Thyroid gland (tissue), 4 donors: ENCODE measurements around the gene SLITRK2. TPM values are rescaled to one million over a fixed set of nuclear protein-coding genes. Genes with fewer than 3 reads are reported as not detected.
A peak's percentile ranks its signal among the peaks of the same experiment; 100 is the strongest.

Experiments
- DNase-seq, 2 donors: peaks; one replicate each; pipeline ENCODE4 v3.0.0-alpha.2; 2019
- H3K27ac ChIP-seq, 3 donors: fragments of 200-600 bp; sonication (generic); 1 replicate in 2 of 3; 2 replicates in 1 of 3; pipeline ENCODE4 v1.5.1; 2016 to 2019; ENCODE audit warnings: mild to moderate bottlenecking in 1 of 3, moderate library complexity in 1 of 3
- H3K27me3 ChIP-seq: fragments of 200-600 bp; sonication (generic); one replicate; pipeline ENCODE4 v1.5.1; 2019
- H3K36me3 ChIP-seq, 2 donors: fragments of 200-600 bp; sonication (generic); one replicate each; pipeline ENCODE4 v1.5.1; 2016 to 2019
- H3K4me1 ChIP-seq, 2 donors: fragments of 200-600 bp; sonication (generic); one replicate each; pipeline ENCODE4 v1.5.1; 2017 to 2019
- H3K4me3 ChIP-seq, 3 donors: fragments of 200-600 bp; sonication (generic); replicated peaks in 1 of 3; 1 replicate in 2 of 3; 2 replicates in 1 of 3; pipeline ENCODE4 v1.5.1; 2016; ENCODE audit warnings: mild to moderate bottlenecking in 1 of 3
- H3K9me3 ChIP-seq: fragments of 200-600 bp; sonication (generic); one replicate; pipeline ENCODE4 v1.5.1; 2017
- POLR2A ChIP-seq, 2 donors: fragments of 450-650 bp; IDR thresholded peaks; one replicate each; pipeline ENCODE4 v1.6.1; 2017; ENCODE audit warnings: antibody characterized with exemption in 2 of 2, mild to moderate bottlenecking in 2 of 2, moderate library complexity in 1 of 2
- WGBS, 2 donors: methylation state at CpG; one replicate each; pipeline ENCODE4 v1.1.5; 2017; 5-methylcytosine and 5-hydroxymethylcytosine counted together
- intact Hi-C: fragments of 100-400 bp; cut with DNase I; formaldehyde crosslinking; loops from one replicate; pipeline ENCODE4 v1.15.1; 2023
- total RNA-seq, 4 donors: library from RNA; depleted of rRNA; stranded (reverse); fragments of >200 nt; gene quantifications; one replicate each; pipeline ENCODE4 v1.2.3, GENCODE V29; 2016
- TF ChIP-seq, protein P1 (sequence below), 6 experiments: fragments of 200-600 bp in 3 of 6; fragments of 450-650 bp in 3 of 6; sonication (generic) in 3 of 6; IDR thresholded peaks; one replicate each; pipeline ENCODE4 v1.5.1; 2016 to 2019; ENCODE audit warnings: antibody characterized with exemption in 6 of 6, mild to moderate bottlenecking in 2 of 6, inconsistent platforms in 1 of 6, moderate library complexity in 1 of 6

SLITRK2 gene
- total RNA-seq, 4 donors from 2014 or later = 0.29 to 1.3 (median 0.39) TPM

DNA sequence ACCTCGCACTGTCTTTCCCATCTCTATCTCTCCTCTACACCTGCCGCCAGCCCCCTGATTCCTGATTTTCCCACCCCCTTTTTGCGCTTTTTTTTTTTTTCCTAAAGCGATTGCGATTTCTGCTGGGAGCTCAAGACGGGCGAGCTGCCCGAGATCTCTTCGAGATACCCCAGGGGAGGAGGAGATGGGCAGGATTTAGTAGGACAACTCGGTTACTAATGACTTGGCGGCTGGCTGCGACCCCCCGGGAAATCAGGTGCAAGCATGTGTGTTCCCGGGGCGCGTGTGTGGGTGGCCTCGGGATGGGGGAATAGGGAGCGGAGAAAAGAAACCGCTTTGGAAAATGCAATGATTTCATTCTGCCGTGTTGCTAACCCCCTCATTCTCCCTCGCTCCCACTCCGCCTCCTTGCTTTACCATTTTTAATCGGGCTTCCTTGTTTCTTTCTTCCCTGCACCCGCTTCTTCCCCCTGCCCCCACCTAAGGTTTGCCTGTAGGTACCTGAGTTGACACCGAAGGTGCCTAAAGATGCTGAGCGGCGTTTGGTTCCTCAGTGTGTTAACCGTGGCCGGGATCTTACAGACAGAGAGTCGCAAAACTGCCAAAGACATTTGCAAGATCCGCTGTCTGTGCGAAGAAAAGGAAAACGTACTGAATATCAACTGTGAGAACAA is 4.4 kb downstream of the SLITRK2 start:
- no peaks in the 10 kb centered on the region for H3K9me3 ChIP-seq
- H3K4me1 ChIP-seq = no peaks in the 10 kb centered on the region
- H3K36me3 ChIP-seq = no peaks in the 10 kb centered on the region
- 63 to 65% methylated on average over 27 to 31 of the region's 33 CpGs for WGBS, 2 donors
- no peak overlapping the region for H3K27ac ChIP-seq
- intact Hi-C loops = no loop called here
- DNase-seq = no peak
- TF ChIP-seq POLR2A (IDR thresholded peaks at IDR 0.05) = no peak
- TF ChIP-seq, protein P1, sequence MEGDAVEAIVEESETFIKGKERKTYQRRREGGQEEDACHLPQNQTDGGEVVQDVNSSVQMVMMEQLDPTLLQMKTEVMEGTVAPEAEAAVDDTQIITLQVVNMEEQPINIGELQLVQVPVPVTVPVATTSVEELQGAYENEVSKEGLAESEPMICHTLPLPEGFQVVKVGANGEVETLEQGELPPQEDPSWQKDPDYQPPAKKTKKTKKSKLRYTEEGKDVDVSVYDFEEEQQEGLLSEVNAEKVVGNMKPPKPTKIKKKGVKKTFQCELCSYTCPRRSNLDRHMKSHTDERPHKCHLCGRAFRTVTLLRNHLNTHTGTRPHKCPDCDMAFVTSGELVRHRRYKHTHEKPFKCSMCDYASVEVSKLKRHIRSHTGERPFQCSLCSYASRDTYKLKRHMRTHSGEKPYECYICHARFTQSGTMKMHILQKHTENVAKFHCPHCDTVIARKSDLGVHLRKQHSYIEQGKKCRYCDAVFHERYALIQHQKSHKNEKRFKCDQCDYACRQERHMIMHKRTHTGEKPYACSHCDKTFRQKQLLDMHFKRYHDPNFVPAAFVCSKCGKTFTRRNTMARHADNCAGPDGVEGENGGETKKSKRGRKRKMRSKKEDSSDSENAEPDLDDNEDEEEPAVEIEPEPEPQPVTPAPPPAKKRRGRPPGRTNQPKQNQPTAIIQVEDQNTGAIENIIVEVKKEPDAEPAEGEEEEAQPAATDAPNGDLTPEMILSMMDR (IDR thresholded peaks at IDR 0.05) = no peak
- H3K27me3 ChIP-seq = peaks cover 2% of the 10 kb centered on the region
- H3K4me3 ChIP-seq = no peak overlapping the region

- H3K9me3 ChIP-seq = no peaks in the 10 kb centered on the region
- WGBS, 2 donors = 93 to 100% methylated on average over 1 to 2 of the region's 7 CpGs
- intact Hi-C loops = no loop called here
These were observed 5.5 kb downstream of the SLITRK2 start for GRCh38 chrX:145823132-145823531.

GRCh38 chrX:145825896-145826295 is 8.3 kb downstream of the SLITRK2 start:
- no peak for TF ChIP-seq POLR2A (IDR thresholded peaks at IDR 0.05)
- TF ChIP-seq, protein P1 (IDR thresholded peaks at IDR 0.05) = peak in 2 of 6 experiments; percentile 14 to 41
- H3K4me3 ChIP-seq = no peak overlapping the region
- no peaks in the 10 kb centered on the region for H3K36me3 ChIP-seq
- H3K9me3 ChIP-seq = no peaks in the 10 kb centered on the region
- H3K27ac ChIP-seq = no peak overlapping the region
- no peaks in the 10 kb centered on the region for H3K4me1 ChIP-seq
- no peaks in the 10 kb centered on the region for H3K27me3 ChIP-seq
- 17 to 21% methylated on average over 4 of the region's 4 CpGs for WGBS, 2 donors
- DNase-seq = peak in 1 of 2 donors; percentile 4
- intact Hi-C loops = no loop called here

More at GRCh38 chrX:145823132-145823531, 5.5 kb downstream of the SLITRK2 start:
- TF ChIP-seq, protein P1 (IDR thresholded peaks at IDR 0.05) = no peak
- no peak for TF ChIP-seq POLR2A (IDR thresholded peaks at IDR 0.05)
- peaks cover 2% of the 10 kb centered on the region for H3K27me3 ChIP-seq
- no peak overlapping the region for H3K27ac ChIP-seq
- no peaks in the 10 kb centered on the region for H3K4me1 ChIP-seq
- H3K36me3 ChIP-seq = no peaks in the 10 kb centered on the region
- DNase-seq = no peak
- no peak overlapping the region for H3K4me3 ChIP-seq

- Histone ChIP-seq H3K27me3 (no peaks in the 10 kb centered on the region), H3K4me1 (no peaks in the 10 kb centered on the region), H3K27ac (no peak overlapping the region), H3K36me3 (no peaks in the 10 kb centered on the region), H3K4me3 (no peak overlapping the region), H3K9me3 (no peaks in the 10 kb centered on the region)
- TF ChIP-seq, protein P1 (IDR thresholded peaks at IDR 0.05) = no peak
- TF ChIP-seq POLR2A (IDR thresholded peaks at IDR 0.05) = no peak
- intact Hi-C loops = no loop called here
- DNase-seq = no peak
- 84 to 87% methylated on average over 4 of the region's 4 CpGs for WGBS, 2 donors
These were observed 8.8 kb downstream of the SLITRK2 start for GRCh38 chrX:145826466-145826865.

DNA sequence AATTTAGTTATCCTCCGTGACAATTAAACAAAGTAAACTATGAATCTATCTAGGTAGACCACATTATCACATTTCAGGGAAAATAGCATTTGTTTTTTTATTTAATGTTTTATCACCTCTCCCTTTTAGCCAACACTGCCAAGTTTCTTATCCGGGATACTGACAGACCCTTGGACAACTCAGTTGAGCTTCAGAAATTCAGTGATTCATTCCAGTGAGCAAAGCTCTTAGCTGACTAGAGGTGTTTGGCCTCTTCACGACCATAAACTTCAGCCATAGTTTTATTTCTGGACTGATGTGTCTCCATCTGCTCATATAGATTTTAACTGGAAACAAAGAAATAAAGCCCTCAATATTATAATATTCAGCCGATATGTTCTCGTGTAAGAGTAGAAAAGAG is 15.2 kb downstream of the SLITRK2 start:
- Histone ChIP-seq H3K27me3 (no peaks in the 10 kb centered on the region), H3K36me3 (no peaks in the 10 kb centered on the region), H3K4me1 (no peaks in the 10 kb centered on the region), H3K9me3 (no peaks in the 10 kb centered on the region), H3K27ac (no peak overlapping the region), H3K4me3 (no peak overlapping the region)
- intact Hi-C loops = no loop called here
- 55 to 56% methylated on average over 5 of the region's 5 CpGs for WGBS, 2 donors
- no peak for DNase-seq
- TF ChIP-seq, protein P1 (IDR thresholded peaks at IDR 0.05) = no peak
- TF ChIP-seq POLR2A (IDR thresholded peaks at IDR 0.05) = no peak
